GM12892 (cell line): ENCODE results near the gene IFNK.

Source experiments
- POLR2A ChIP-seq: IDR thresholded peaks from 2 replicates; pipeline ENCODE4 v1.6.1; 2011; ENCODE audit warnings: low read depth, low read length, control low read depth
- POLR2AphosphoS5 ChIP-seq: IDR thresholded peaks from 2 replicates; pipeline ENCODE4 v1.6.1; 2011; ENCODE audit warnings: low read depth, low read length, control low read depth

DNA sequence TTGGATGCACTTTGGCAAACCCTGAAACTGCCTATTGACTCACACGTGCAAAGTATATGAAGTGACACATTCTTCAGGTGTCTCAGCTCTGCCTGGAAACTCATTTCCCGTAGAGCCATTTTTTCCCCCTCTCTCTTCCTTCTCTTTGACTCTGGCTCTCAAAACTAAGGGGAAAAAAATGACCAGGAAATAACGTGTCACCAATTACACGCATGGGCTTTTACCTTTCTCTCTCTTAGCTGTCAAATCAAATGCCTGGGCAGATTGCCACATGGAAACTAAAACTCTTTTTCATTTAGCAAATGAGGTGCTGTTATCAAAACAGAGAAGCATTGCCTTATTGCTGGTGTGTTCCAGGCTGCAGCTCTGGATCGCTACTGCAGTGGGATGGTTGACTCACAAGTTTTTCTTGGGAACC is 18.3 kb upstream of the IFNK start:
- TF ChIP-seq POLR2AphosphoS5 (no peak), POLR2A (no peak)
